Measurements from ENCODE around the gene HRAS.
A peak's percentile ranks its signal among the peaks of the same experiment; 100 is the strongest.

The HRAS gene

DNA sequence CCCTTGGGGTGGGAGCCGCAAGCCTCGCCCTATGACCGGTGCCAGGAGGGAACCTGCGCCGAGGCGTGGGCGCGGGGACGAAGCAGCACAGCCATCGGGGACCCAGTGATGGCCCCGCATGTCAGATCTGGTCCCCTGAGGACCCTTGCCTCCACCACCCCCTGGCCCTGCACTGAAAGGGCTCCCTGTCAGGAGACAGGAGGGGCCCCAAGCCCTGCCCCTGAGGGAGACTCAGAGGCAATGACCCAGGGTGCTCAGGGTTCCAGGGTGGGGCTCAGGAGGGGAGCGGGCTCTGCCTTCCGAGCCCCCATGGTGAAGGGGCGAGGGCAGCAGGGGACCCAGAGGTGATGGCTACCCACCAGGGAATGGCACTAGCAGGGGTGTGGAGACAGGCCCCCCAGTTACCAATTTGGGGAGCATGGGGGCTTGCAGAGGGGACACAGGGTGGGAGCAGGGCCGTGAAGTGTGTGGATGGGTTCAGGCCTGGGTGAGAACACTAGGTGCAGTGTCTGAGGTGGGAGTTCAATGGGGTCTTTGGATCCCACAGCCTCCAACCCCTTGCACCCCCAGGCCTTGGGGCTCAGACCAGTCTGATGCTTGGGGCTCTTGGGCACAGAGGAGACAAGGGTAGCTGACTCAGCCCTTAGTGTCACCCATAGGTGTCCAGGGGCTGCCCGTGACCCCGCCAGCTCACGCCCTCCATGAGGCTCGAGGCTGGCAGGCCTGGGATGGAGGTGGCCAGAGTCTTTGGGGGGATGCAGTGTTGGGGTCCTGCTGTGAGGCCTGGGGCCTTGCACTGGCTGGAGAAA, 2.5 kb upstream of the HRAS start:
- Histone ChIP-seq H3K27ac (no peak overlapping the region), H3K4me3 (ENCODE audit: low read depth, low read length) (peak overlapping the region; percentile 40), H3K36me3 (replicated peaks) (peaks cover 10% of the 10 kb centered on the region), H3K27me3 (replicated peaks) (no peaks in the 10 kb centered on the region)
- in situ Hi-C loops (cut with HindIII; ENCODE audit: low pct_ligation_motif_present, low sequenced_read_pairs), result no loop called here
- DNase-seq, result no peak
- TF ChIP-seq, protein P1, sequence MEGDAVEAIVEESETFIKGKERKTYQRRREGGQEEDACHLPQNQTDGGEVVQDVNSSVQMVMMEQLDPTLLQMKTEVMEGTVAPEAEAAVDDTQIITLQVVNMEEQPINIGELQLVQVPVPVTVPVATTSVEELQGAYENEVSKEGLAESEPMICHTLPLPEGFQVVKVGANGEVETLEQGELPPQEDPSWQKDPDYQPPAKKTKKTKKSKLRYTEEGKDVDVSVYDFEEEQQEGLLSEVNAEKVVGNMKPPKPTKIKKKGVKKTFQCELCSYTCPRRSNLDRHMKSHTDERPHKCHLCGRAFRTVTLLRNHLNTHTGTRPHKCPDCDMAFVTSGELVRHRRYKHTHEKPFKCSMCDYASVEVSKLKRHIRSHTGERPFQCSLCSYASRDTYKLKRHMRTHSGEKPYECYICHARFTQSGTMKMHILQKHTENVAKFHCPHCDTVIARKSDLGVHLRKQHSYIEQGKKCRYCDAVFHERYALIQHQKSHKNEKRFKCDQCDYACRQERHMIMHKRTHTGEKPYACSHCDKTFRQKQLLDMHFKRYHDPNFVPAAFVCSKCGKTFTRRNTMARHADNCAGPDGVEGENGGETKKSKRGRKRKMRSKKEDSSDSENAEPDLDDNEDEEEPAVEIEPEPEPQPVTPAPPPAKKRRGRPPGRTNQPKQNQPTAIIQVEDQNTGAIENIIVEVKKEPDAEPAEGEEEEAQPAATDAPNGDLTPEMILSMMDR (IDR thresholded peaks at IDR 0.05; ENCODE audit: low read depth, low read length, missing control alignments), result no peak

DNA sequence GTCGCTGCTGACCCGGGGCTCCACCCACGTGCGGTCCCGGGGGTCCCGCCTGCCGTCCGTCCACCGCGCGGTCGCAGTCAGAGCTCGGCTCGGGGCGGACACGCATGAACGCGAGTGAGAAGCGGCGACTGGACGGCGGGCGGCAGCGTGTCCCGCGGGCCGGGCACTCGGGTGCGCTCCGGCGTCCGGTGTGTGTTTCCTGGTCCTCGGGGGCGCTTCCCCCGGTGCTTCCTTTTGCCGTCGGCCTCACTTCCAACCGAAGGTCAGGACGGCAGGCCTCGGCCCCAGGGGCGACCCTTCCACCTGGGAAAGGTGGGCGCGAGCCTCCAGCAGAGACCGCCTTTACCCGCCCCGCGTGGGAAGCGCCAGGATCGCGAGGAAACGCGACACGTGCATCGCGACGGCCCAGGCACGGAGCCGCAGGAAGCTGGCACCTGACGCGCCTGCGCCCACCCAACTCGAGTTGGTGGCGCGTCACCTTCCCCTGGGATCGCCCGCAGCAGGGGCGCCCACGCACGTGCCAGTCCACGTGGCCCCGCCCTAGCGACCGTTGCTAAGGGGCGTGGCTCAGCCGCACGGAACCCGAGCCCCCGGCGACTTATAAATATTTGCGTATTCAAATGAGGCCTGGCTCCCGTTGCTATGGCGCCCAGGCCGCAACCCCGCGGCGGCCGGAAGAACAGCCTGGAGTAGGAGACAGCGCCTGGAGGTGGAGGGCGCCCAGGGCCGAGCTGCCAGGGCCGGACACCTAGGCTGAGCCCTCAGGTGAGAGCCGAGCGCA, 1.7 kb upstream of the HRAS start, which contains the start of gene LRRC56:
Gene LRRC56, plus strand, starts transcription at position 687 of the 781 bp plus-strand sequence. CDS start 3,158 bp downstream, outside the sequence.
- peaks cover 18% of the 10 kb centered on the region for H3K36me3 ChIP-seq (replicated peaks)
- H3K4me3 ChIP-seq (ENCODE audit: low read depth, low read length), result peak within 1 kb of the TSS; percentile 40
- peak; percentile 79 for DNase-seq
- in situ Hi-C loops (cut with HindIII; ENCODE audit: low pct_ligation_motif_present, low sequenced_read_pairs), result no loop called here
- no peaks in the 10 kb centered on the region for H3K27me3 ChIP-seq (replicated peaks)
- TF ChIP-seq, protein P1 (IDR thresholded peaks at IDR 0.05; ENCODE audit: low read depth, low read length, missing control alignments), result no peak
- H3K27ac ChIP-seq, result no peak within 1 kb of the TSS

DNA sequence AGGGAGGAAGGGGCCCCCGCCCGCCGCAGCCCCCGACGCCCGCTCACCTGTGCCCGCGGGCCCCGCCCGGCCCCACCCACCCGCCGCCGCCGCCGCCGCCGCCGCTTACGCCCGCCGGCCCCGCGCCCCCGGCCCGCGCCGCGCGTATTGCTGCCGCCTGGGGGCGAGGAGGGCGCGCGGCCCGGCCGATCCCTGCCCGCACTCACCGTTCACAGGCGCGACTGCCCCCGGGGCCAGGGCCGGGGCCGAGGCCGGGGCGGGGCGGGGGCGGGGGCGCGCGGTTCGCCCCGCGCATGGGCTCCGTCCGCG, 212 bp downstream of the HRAS start:
- no peak for DNase-seq
- TF ChIP-seq, protein P1 (IDR thresholded peaks at IDR 0.05; ENCODE audit: low read depth, low read length, missing control alignments), result no peak
- in situ Hi-C loops (cut with HindIII; ENCODE audit: low pct_ligation_motif_present, low sequenced_read_pairs), result no loop called here
- H3K36me3 ChIP-seq (replicated peaks), result peaks cover 23% of the 10 kb centered on the region
- H3K4me3 ChIP-seq (ENCODE audit: low read depth, low read length), result peak overlapping the region; percentile 73
- H3K27me3 ChIP-seq (replicated peaks), result no peaks in the 10 kb centered on the region
- no peak overlapping the region for H3K27ac ChIP-seq

DNA sequence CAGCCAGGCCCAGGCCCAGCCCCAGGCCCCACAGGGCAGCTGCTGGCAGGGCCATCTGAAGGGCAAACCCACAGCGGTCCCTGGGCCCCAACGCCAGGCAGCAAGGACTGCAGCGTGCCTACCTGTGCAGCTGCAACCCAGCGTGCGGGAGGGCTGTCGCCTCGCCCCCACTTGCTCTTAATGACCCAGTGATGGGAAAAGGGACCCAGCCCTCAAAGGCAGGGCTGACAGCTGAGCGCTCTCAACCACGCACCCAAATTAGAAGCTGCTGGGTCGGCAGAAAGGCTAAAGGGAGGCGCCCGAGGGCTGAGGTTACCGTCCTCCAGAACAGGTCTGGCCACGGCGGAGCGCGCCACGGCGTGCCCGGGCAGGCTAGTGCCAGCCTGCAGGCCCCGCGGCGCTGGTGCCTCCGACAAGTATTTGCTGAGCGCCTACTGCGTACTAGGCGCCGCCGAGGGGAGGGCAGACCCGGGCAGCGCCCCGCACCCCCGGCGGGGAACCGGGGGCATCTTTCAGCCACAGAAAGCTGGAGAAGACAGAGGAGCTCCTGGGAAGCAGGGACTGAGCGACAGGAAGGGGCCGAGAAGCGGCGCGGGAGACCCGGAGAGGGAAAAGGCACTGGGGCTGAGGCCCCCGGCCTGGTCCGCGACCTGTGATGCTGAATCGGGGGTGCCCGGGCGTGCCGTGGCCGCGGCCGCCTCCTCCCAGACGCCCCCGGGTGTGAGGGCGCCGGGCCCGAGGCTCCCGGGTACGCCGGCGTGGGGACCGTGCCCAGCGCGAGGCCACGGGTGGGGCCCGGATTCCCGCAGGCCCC, 773 bp downstream of the HRAS start:
- in situ Hi-C loops (cut with HindIII; ENCODE audit: low pct_ligation_motif_present, low sequenced_read_pairs), result no loop called here
- Histone ChIP-seq H3K4me3 (ENCODE audit: low read depth, low read length) (peak overlapping the region; percentile 73), H3K27me3 (replicated peaks) (no peaks in the 10 kb centered on the region), H3K36me3 (replicated peaks) (peaks cover 23% of the 10 kb centered on the region), H3K27ac (no peak overlapping the region)
- TF ChIP-seq, protein P1 (IDR thresholded peaks at IDR 0.05; ENCODE audit: low read depth, low read length, missing control alignments), result no peak
- DNase-seq, result no peak

DNA sequence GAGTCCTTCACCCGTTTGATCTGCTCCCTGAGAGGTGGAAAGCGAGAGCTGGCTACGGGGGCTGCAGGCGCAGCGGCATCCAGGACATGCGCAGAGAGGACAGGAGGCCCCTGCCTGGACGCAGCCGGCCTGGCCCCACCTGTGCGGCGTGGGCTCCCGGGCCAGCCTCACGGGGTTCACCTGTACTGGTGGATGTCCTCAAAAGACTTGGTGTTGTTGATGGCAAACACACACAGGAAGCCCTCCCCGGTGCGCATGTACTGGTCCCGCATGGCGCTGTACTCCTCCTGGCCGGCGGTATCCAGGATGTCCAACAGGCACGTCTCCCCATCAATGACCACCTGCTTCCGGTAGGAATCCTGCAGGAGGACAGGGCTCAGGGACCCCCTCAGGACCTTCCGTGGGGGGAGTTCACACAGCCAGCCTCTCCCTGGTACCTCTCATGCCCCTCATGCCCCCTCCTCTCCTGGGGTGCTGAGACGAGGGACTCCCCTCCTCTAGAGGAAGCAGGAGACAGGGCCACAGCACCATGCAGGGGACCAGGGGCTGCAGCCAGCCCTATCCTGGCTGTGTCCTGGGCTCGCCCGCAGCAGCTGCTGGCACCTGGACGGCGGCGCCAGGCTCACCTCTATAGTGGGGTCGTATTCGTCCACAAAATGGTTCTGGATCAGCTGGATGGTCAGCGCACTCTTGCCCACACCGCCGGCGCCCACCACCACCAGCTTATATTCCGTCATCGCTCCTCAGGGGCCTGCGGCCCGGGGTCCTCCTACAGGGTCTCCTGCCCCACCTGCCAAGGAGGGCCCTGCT, 1.6 kb downstream of the HRAS start:
- Histone ChIP-seq H3K27ac (no peak overlapping the region), H3K4me3 (ENCODE audit: low read depth, low read length) (peak overlapping the region; percentile 73), H3K27me3 (replicated peaks) (no peaks in the 10 kb centered on the region), H3K36me3 (replicated peaks) (peaks cover 23% of the 10 kb centered on the region)
- in situ Hi-C loops (cut with HindIII; ENCODE audit: low pct_ligation_motif_present, low sequenced_read_pairs), result no loop called here
- TF ChIP-seq, protein P1 (IDR thresholded peaks at IDR 0.05; ENCODE audit: low read depth, low read length, missing control alignments), result no peak
- no peak for DNase-seq

Measured in brain microvascular endothelial cell (primary cell).